GM18498 (cell line): ENCODE data around the gene ACBD7.
A peak's percentile ranks its signal among the peaks of the same experiment; 100 is the strongest.

Experiments
- ATAC-seq: cut with Tn5 transposase; IDR thresholded peaks from one replicate; pipeline ENCODE4 v1.9.1; 2021; ENCODE audit warnings: mild to moderate bottlenecking, moderate library complexity; ENCODE audit not compliant: unreplicated experiment

Gene ACBD7

DNA sequence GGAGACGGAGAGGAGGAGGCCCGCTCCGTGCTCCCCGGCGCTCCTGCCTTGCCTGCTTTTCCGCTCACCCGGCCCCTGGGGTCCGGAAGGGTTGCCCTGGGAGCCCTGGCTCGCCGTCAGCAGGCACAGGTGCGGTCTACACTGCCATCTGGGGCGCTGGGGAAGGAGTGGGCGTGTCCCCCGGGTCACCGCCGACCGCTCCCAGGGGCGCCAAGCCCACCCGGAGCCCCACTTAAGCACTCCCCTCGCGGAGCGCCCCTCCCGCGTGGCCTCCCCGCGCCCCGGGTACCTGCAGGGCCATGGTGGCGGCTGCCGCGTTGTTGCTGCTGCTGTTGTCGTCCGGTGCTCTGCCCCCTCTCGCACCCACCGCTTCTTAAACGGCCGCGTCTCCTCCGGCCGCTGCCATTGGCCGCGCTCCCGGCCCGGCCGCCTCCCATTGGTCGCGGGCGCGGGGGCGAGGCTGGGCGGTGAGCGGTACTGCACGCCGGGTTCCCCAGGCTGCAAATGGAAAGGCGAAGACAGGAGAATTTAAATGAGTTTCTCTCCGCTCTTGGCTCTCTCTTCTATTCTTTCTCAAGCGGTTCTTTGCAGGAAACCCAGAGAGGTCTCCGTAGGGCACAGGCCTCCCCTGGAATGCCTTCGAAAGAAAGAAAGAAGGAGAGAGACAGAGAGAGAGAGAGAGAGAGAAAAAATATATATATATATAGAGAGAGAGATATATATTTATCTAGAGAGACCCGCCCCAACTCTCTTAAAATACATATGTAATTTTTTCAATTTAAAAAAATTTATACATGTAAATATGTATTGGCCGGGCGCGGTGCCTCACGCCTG, at the start of gene ACBD7:
ACBD7 (minus strand) TSS at position 349 of the 834 bp plus-strand sequence; CDS start at position 301, 48 bp downstream.
- peak; percentile 100 for ATAC-seq

DNA sequence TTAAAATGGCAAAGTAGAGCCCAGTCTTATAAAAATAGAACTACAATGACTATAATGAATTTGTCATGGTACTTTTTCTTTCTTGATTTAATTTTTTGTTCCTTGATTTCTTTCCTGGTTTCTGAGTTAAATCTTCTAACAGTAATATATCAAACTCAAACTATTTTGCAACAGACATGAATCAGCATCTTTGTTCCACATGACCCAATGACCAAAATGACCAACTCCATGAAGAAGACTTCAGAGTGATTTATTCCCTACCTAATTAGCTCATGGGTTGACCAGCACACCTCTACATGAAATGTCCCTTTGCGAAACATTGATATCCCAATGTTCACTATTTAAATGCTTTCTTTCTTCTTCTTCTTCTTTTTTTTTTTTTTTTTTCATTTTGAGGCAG, 49.1 kb upstream of the ACBD7 start:
- ATAC-seq: no peak

DNA sequence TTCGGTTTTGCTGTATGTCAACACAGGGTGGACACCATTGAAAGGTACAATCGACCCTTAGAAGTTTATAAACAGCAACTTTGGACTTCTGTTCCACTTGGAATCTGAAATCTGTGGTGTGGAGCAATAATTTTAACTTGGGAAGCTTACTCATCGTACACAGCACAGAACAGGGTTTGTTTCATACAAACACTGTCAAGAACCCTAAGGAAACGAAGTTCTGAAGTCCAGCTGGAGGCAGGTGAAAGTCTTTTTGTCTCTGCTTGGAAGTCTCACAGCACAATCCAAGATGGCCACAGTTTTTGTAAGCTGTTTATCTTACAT, 48.4 kb upstream of the ACBD7 start:
- no peak for ATAC-seq

DNA sequence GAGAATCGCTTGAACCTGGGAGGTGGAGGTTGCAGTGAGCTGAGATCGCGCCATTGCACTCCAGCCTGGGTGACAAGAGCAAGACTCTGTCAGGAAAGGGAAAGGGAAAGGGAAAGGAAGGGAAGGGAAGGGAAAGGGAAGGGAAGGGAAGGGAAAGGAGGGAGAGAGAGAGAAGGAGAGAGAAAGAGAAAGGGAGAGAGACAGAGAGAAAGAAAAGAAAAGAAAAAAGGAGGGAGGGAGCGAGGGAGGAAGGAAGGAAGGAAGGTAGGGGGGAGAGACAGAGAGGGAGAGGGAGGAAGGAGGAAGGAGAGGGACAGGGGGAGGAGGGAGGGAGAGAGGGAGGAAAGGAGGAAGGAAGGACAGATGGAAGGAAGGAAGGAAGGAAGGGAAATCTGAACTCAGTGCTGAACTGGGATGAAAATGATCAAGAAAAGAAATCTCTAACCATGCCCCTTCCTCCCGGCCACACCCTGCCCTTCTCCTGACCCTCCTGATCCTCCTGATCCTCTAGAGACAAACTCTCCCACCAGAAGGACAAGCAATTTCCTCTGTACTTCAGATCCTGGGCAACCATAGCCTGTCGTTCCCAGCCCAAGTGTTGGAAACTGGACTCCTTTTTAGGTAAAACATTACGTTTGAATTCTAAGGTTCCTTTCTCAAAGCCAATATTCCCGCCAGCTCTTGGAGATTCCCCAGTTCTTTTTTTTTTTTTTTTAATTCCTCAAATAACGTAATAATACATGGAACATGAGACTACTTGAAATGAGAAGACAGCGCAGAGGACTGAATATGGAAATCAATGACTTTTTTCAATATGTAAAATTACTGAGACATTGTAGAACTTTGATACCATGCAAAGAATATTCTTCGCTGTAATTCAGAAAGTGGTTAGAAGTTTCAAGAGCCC, 47.8 kb upstream of the ACBD7 start:
- no peak for ATAC-seq

DNA sequence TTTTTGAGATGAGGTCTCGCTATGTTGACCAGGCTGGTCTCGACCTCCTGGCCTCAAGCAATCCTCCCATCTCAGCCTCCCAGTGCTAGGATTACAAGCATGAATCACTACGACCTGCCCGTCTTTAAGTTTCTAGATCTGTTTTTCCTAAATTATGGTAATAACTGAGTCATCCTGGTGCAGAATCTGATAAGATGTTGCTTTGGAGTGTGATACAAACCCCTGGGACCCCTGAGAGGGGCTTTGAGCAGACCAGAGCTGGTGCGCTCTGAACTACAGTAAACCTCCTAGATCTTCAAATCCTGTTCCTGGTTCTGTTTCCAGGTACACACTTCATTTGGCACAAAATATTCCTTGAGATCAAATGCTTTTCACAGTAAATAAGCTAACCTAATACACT, 42.8 kb upstream of the ACBD7 start:
- ATAC-seq: no peak

DNA sequence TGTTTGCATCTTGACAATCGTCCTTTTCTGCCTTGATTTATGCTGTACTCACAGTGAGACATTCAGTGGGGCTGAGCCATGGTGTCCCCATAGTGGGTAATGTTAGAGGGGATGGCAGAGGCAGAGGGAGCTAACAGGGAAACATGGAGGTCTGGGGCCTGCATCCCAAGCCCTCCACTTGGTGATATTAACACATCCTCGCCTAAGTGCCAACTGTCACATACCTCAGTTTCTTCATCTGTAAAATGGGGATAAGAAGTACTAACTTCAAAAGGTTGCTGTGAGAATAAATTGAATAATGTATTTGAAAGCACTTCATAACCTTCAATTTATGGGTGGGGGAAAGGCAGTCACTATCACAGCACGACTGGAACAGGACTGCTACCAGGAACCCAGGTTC, 36.3 kb upstream of the ACBD7 start:
- no peak for ATAC-seq

DNA sequence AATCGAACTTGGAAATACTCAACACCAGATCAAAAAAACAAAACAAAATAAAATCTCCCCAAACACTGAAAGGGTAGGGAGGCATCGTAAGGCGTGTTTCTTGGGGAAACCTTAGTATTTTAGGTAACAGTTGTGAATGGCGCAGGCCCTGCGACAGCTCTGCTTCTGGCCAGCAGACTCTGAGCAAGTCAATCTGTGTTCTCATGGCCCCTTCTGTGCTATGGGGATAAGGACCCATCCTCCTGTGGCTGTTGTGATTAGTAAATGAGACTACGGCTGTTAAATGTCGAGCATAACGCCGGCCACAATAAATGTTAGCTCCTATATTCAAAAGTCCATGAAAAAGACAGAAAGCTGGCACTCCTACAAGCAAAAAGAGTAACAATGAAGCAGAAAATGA, 35.6 kb upstream of the ACBD7 start:
- ATAC-seq: no peak

DNA sequence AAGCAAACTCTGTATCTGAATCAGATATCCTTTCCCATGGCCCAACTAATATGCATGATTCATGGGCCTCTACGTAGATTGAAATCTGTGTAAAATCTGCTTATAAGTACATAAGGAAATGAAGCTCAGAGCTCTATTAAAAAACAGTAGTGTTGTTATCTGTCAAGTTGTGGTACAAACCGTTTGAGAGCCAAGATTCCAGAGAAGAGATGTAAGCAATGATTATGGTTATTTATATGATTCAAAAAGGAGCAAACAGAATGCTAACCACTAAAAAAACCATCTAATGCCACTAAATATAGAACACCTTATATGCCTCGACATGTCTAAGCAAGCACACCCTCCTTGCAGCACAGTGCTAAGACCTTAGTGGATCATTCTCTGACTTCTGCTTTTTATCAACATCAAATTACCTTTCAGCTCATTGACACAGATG, 35.2 kb upstream of the ACBD7 start:
- ATAC-seq: no peak

DNA sequence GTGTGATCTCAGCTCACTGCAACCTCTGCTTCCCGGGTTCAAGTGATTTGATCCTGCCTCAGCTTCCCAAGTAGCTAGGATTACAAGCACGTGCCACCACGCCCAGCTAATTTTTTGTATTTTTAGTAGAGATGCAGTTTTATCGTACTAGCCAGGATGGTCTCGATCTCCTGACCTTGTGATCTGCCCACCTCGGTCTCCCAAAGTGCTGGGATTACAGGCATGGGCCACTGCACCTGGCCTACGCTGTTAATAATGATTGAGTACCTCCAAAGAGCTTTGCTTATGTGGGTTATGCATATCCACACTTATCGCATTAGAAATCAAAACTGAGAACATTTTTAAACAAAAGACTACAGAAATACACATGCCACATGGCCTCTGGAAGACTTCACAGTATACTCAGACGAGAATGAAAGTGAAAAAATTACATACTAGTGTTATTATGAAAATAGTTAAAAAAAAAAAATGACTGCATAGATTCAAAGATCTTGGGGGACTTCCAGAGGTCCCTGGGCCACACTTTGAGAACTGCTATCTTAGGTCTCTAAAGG, 34.0 kb upstream of the ACBD7 start:
- ATAC-seq: peak; percentile 87

DNA sequence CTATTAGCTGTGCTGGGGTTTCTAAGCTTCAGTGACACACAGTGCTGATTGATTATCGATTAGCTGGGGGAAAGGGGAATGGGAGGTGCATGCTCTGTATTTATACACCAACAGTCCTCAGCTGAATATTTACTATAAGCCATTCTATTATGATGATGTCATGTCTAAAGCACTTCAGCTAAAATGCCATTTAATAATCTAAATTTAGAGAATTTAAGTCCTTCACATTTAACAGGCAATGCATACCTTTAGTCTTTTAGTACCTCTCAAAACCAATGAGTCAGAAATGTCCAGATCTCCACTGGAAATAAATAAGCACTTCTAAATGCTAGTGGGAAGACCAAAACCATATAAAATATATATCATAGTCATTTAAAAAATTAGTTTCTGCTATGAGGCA, 33.1 kb upstream of the ACBD7 start:
- ATAC-seq: no peak

DNA sequence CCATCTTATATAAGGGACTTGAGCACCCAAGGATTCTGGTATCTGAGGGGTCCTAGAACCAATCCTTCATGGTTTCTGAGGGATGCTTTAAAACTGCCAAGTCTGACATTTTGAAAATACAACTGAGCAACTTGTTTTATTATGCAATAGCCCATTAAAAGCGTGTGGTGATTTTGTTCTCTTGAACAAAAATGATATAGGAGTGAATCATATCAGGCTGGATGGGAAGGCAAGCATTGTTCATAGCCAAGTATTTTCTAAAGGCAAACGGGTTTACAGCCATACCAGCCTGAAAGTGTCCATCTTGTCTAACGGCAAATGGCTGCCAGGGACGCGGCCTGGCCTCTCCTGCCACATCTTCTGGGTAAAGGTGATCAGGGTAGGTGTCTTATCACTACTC, 31.9 kb upstream of the ACBD7 start:
- no peak for ATAC-seq

DNA sequence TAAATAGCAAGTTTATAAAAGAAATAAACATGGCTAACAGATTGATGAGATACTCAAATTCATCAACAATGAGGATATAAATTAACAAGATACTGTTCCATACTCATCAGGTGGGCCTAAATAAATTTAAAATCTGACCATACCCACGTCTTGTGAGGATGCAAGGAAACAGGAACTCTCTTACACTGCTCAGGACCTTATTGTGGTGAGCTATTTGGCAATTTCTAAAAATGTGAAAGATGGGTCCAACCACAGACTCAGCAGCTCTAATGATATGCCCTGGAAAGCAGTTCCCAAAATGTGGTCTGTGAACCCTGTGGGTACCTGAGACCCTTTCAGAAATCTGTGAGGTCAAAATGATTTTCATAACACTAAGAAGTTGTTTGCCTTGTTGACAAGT, 30.0 kb upstream of the ACBD7 start:
- ATAC-seq: no peak

DNA sequence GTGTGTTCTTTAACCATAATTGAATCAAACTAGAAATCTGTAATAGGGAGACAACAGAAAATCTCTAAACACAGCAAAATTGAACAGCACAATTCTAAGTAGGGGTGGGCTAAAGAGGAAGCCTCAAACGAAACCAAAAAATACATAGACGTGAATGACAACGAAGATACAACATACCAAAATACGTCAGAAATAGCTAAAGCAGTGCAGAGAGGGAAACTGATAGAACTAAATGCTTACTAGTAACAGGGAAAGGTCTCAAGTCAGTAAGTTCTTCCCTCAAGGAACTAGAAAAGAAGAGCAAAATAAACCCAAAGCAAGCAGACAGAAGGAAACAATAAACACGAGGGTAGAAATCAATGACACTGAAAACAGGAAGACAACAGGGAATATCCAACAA, 27.6 kb upstream of the ACBD7 start:
- ATAC-seq: no peak

DNA sequence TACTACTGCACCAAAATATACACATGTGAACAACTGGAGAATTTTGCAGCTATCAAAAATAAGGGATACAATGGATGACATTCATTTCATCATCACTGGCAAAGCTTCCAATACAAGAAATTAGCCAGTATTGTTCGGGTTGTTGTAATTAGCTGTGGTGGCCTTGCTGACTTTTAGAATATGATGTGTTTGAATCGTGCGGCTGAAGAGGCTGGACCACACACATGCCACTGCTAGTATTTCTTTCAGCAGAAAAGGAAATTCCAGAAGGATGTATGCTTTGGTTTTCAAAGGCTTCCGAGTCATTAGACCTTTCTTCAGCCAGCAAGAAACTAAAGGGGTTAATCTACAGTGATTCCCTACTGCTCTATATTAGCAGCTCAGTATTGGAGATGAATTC, 25.2 kb upstream of the ACBD7 start:
- no peak for ATAC-seq

DNA sequence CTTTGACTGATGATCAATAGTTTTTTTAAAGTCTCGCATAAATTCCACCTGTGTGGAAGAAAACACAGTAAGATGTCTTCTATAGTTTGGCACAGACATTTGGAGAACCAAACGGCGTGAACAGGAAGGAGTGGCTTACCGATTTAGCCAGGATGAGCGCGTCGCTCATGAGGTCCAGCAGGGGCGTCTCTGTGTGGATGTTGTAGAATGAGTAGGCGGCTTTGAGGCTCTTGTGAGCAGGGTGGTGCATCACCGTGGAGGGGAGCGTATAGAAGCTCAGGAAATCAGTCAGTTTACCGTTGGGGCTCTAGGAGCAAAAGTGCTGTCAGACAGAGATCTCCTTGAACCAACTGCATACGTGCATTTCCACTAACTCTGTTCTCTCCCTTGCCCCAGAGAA, 24.1 kb upstream of the ACBD7 start:
- no peak for ATAC-seq

DNA sequence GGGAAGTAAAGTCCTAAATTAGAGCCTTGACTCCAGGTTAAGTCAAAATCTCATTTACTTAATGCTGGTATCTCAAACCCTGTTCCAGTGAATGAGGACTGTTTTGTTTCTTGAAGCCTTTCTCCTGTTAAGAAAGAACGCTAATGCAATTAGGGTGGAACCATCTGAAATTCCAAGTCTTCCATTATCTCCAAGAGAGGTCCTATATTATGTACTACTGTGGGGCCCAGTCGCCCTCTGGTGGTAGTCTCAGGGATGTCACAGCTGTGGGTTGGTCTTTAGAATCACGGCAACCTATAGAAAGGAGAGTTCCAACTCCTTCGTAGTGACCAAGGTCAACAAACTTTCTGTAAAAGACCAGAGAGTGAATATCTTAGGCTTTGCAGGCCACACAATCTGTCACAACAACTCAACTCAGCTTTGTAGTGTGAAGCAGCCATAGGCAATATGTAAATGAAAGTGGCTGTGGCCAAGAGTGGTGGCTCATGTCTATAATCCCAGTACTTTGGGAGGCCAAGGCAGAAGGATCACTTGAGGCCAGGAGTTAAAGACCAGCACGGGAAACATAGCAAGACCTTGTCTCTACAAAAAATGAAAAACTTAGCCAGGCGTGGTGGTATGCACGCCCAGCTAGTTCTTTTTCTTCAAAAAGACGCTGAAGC, 17.9 kb upstream of the ACBD7 start:
- ATAC-seq: peak; percentile 82

DNA sequence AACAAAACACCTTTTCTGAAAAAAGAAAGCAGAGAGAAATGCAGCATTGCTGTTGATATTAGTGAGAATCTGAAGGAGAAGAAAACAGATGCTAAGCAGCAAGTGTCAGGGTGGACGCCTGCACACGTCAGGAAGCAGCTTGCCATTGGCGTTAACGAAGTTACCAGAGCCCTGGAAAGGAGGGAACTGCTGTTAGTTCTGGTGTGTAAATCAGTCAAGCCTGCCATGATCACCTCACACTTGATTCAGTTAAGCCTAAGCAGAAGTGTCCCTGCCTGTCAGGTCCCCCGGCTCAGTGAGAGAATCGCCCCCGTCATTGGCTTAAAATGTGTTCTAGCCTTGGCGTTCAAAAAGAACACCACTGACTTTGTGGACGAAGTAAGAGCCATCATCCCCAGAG, 14.9 kb upstream of the ACBD7 start:
- ATAC-seq: no peak

DNA sequence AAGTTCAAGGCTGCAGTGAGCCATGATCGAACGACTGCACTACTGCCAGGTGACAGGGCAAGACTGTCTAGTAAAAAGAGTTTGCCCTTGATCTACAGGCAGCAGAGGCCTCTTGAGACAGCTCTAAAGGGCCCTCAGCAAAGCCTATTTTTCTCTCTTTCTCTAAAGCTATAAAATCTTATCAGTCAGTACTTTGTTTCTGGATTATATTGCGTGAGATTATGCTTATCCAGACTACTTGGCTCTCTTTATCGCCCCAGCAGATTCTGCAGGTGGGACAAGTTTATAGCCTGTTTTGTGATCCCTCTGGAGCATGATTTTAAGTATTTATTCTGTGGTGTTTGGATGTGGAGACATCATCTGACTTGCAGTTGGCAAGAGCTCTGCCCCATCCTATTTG, 11.3 kb upstream of the ACBD7 start:
- no peak for ATAC-seq

DNA sequence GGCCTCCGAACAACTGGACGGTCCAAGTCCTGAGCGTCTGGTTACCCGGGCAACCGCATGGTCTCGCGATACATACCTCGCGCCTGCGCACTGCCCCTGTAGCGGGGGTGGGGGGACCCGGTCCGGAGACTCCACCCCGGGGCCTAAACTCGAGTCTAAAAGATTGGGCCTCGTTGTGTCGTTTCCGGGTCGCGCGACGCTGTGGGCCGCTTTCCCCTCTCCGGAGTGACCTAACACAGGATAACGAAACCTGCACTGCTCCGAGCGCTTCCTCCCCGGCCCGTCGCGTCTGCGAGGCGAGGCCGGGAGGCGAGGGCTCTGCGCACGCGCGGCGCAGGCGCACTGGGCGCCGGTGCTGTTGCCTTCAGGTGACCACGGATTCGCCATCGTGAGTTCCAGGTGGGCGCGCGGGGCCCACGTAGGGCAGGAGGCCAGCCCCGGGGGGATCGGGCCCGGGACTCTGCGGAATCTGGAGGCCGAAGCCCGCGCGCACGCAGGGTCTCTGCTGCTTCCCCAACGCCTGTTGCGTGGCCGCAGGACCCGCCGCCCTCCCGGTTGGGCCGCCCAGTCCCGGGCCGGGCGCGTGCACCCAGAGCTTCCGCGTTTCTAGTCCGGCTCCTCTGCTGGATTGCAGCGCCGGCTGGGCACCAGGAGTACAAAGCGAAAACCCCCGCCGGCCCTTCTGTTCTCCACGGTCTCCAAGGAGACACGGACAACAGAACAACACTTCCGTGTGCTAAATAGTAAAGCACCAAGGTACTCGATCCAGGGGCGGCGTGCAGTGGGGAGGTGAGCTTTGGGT, 8.6 kb upstream of the ACBD7 start, which contains the start of gene RPP38:
RPP38 (plus strand) TSS at position 345 of the 802 bp plus-strand sequence. CDS start 5,960 bp downstream, outside the sequence.
- ATAC-seq: peak; percentile 87

DNA sequence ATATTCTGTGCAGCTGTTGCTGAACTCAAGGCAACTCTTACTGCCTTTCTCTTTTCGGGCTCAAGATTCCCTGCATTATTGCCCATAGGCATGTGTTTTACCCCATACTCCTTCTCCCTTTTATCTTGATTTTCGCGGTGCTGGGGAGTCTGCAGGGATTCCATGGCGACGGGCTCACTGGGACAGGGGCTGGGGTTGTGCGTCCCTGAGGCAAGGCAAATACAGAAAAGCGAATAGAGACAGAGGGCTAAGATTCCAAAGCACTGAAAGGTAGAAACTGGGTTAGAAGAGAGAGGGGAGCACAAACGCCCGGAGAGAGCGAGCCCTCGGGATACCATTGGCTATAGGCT, 8.1 kb upstream of the ACBD7 start:
- peak; percentile 16 for ATAC-seq
